HL-60 (cell line): ENCODE results near the gene COPG2.

ENCODE experiments used
- CTCF ChIP-seq: IDR thresholded peaks from one replicate; pipeline ENCODE4 v1.5.1; 2011; ENCODE audit warnings: low read length, control low read depth, inconsistent platforms; ENCODE audit not compliant: insufficient read depth
- GABPA ChIP-seq: IDR thresholded peaks from 2 replicates; pipeline ENCODE4 v1.6.1; 2012; ENCODE audit warnings: low read depth
- TF ChIP-seq, protein P1 (sequence below): IDR thresholded peaks from 2 replicates; pipeline ENCODE4 v1.6.1; 2012; ENCODE audit warnings: low read depth; ENCODE audit not compliant: insufficient replicate concordance

GRCh38 chr7:130662426-130662825 is 6.1 kb downstream of the COPG2 start:
- TF ChIP-seq CTCF (no peak), GABPA (no peak)
- TF ChIP-seq, protein P1, sequence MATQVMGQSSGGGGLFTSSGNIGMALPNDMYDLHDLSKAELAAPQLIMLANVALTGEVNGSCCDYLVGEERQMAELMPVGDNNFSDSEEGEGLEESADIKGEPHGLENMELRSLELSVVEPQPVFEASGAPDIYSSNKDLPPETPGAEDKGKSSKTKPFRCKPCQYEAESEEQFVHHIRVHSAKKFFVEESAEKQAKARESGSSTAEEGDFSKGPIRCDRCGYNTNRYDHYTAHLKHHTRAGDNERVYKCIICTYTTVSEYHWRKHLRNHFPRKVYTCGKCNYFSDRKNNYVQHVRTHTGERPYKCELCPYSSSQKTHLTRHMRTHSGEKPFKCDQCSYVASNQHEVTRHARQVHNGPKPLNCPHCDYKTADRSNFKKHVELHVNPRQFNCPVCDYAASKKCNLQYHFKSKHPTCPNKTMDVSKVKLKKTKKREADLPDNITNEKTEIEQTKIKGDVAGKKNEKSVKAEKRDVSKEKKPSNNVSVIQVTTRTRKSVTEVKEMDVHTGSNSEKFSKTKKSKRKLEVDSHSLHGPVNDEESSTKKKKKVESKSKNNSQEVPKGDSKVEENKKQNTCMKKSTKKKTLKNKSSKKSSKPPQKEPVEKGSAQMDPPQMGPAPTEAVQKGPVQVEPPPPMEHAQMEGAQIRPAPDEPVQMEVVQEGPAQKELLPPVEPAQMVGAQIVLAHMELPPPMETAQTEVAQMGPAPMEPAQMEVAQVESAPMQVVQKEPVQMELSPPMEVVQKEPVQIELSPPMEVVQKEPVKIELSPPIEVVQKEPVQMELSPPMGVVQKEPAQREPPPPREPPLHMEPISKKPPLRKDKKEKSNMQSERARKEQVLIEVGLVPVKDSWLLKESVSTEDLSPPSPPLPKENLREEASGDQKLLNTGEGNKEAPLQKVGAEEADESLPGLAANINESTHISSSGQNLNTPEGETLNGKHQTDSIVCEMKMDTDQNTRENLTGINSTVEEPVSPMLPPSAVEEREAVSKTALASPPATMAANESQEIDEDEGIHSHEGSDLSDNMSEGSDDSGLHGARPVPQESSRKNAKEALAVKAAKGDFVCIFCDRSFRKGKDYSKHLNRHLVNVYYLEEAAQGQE = no peak
